H1 (cell line): ENCODE results near the gene ZRANB3. TPM values are rescaled to one million over a fixed set of nuclear protein-coding genes. Genes with fewer than 3 reads are reported as not detected.

ENCODE experiments used
- CTCF ChIA-PET: fragments of 300-600 bp; sonication (Branson Sonifier 250); formaldehyde crosslinking; loops from one replicate; lab custom pipeline; 2021; ENCODE audit not compliant: partially characterized antibody; lab: Charles Lee
- POLR2A ChIA-PET: fragments of 300-600 bp; sonication (Branson Sonifier 250); formaldehyde crosslinking; loops from one replicate; lab custom pipeline; 2021; ENCODE audit warnings: inconsistent platforms; ENCODE audit not compliant: partially characterized antibody; lab: Charles Lee
- DNase-seq, 2 experiments: peaks; one replicate each; pipeline versions ENCODE4 v3.0.0 to v3.0.0-alpha.2; 2010 to 2022; ENCODE audit warnings: low spot score in 2 of 2, low read depth in 1 of 2, mixed read lengths in 1 of 2
- FAIRE-seq: peaks from 2 replicates; lab custom pipeline; 2011; peaks lifted over from hg19 to GRCh38; lab: Jason Lieb, UNC
- H2AFZ ChIP-seq: 2 replicates; pipeline ENCODE4 v1.8.1; 2012; ENCODE audit warnings: low read length, inconsistent platforms
- H2AK5ac ChIP-seq: 2 replicates; pipeline ENCODE4 v1.6.1; 2013; ENCODE audit warnings: low read depth, low read length
- H2BK120ac ChIP-seq: replicated peaks from 2 replicates; pipeline ENCODE3; 2013; ENCODE audit warnings: low read depth, low read length, inconsistent platforms
- H2BK12ac ChIP-seq: 2 replicates; pipeline ENCODE4 v1.6.1; 2013; ENCODE audit warnings: low read depth, low read length
- H2BK15ac ChIP-seq: 2 replicates; pipeline ENCODE4 v1.6.1; 2013; ENCODE audit warnings: low read length
- H2BK20ac ChIP-seq: 2 replicates; pipeline ENCODE4 v1.6.1; 2013; ENCODE audit warnings: low read length
- H2BK5ac ChIP-seq: 2 replicates; pipeline ENCODE4 v1.6.1; 2013; ENCODE audit warnings: low read depth, low read length
- H3K14ac ChIP-seq: 2 replicates; pipeline ENCODE4 v1.6.1; 2013; ENCODE audit warnings: inconsistent platforms; ENCODE audit not compliant: insufficient read length
- H3K18ac ChIP-seq: 2 replicates; pipeline ENCODE4 v1.6.1; 2013; ENCODE audit warnings: low read length; ENCODE audit errors: extremely low read depth
- H3K23ac ChIP-seq: 2 replicates; pipeline ENCODE4 v1.6.1; 2013; ENCODE audit warnings: inconsistent platforms; ENCODE audit not compliant: insufficient read length
- H3K23me2 ChIP-seq: 2 replicates; pipeline ENCODE4 v1.6.1; 2013; ENCODE audit warnings: low read depth, low read length
- H3K27ac ChIP-seq: 2 replicates; pipeline ENCODE4 v1.6.1; 2011; ENCODE audit warnings: low read depth, low read length, inconsistent platforms
- H3K27me3 ChIP-seq, 4 experiments: replicated peaks in 1 of 4; 1 replicate in 1 of 4; 2 replicates in 3 of 4; pipeline versions ENCODE4 v1.6.1 to v1.8.1; 2011 to 2013; ENCODE audit warnings: low read length in 3 of 4, mild to moderate bottlenecking in 3 of 4, inconsistent platforms in 2 of 4, mixed read lengths in 2 of 4, moderate library complexity in 1 of 4; ENCODE audit not compliant: control insufficient read depth in 3 of 4, insufficient read depth in 3 of 4; ENCODE audit errors: extremely low read depth in 1 of 4
- H3K36me3 ChIP-seq, 4 experiments: 2 replicates each; pipeline versions ENCODE4 v1.6.1 to v1.8.1; 2011 to 2013; ENCODE audit warnings: mild to moderate bottlenecking in 4 of 4, low read length in 3 of 4, moderate library complexity in 2 of 4, control low read depth in 1 of 4, inconsistent platforms in 1 of 4; ENCODE audit not compliant: insufficient read depth in 4 of 4, control insufficient read depth in 2 of 4
- H3K4ac ChIP-seq: replicated peaks from 2 replicates; pipeline ENCODE3; 2013; ENCODE audit warnings: low read length, low read depth, mixed read lengths, inconsistent platforms; ENCODE audit not compliant: insufficient read length
- H3K4me1 ChIP-seq, 4 experiments: replicated peaks in 1 of 4; 1 replicate in 1 of 4; 2 replicates in 3 of 4; pipeline versions ENCODE4 v1.6.1 to v1.8.1; 2011 to 2013; ENCODE audit warnings: low read length in 3 of 4, inconsistent platforms in 2 of 4, mixed read lengths in 1 of 4; ENCODE audit not compliant: insufficient read depth in 4 of 4, control insufficient read depth in 3 of 4
- H3K4me2 ChIP-seq, 2 experiments: 2 replicates each; pipeline versions ENCODE4 v1.6.1 to v1.8.1; 2011 to 2013; ENCODE audit warnings: low read depth in 2 of 2, low read length in 2 of 2, control low read depth in 1 of 2, inconsistent platforms in 1 of 2, mild to moderate bottlenecking in 1 of 2; ENCODE audit not compliant: insufficient read depth in 1 of 2
- H3K4me3 ChIP-seq, 4 experiments: fragments of 200-600, 300-600 bp in 1 of 4; sonication (generic), shearing (Covaris generic), sonication (Bioruptor Twin) in 1 of 4; 2 replicates each; pipeline versions ENCODE4 v1.5.1 to v1.8.1; 2011 to 2016; ENCODE audit warnings: low read length in 4 of 4, low read depth in 3 of 4, control low read depth in 2 of 4, inconsistent platforms in 2 of 4, mild to moderate bottlenecking in 2 of 4, mixed read lengths in 1 of 4, moderate library complexity in 1 of 4; ENCODE audit not compliant: insufficient read depth in 2 of 4; ENCODE audit errors: extremely low read depth in 1 of 4
- H3K56ac ChIP-seq: replicated peaks from 2 replicates; pipeline ENCODE3; 2013; ENCODE audit warnings: low read depth, mild to moderate bottlenecking, mixed read lengths, low read length, inconsistent platforms; ENCODE audit not compliant: insufficient read length
- H3K79me1 ChIP-seq: 2 replicates; pipeline ENCODE4 v1.6.1; 2013; ENCODE audit warnings: low read depth, low read length, control low read depth
- H3K79me2 ChIP-seq, 2 experiments: 2 replicates each; pipeline versions ENCODE4 v1.6.1 to v1.8.1; 2012 to 2013; ENCODE audit warnings: low read length in 2 of 2, mild to moderate bottlenecking in 2 of 2, inconsistent platforms in 1 of 2; ENCODE audit not compliant: insufficient read depth in 2 of 2, control insufficient read depth in 1 of 2
- H3K9ac ChIP-seq, 4 experiments: replicated peaks in 1 of 4; 1 replicate in 1 of 4; 2 replicates in 3 of 4; pipeline versions ENCODE4 v1.6.1 to v1.8.1; 2011 to 2013; ENCODE audit warnings: low read depth in 3 of 4, low read length in 3 of 4, control low read depth in 2 of 4, mild to moderate bottlenecking in 2 of 4, moderate library complexity in 2 of 4, inconsistent platforms in 1 of 4; ENCODE audit errors: extremely low read depth in 1 of 4
- H3K9me3 ChIP-seq, 2 experiments: 2 replicates each; pipeline versions ENCODE4 v1.6.1 to v1.8.1; 2012 to 2013; ENCODE audit warnings: mild to moderate bottlenecking in 2 of 2, moderate library complexity in 2 of 2, control low read depth in 1 of 2, inconsistent platforms in 1 of 2, low read depth in 1 of 2, low read length in 1 of 2, mixed read lengths in 1 of 2; ENCODE audit not compliant: insufficient read depth in 2 of 2
- H4K20me1 ChIP-seq, 2 experiments: replicated peaks in 1 of 2; 2 replicates each; pipeline versions ENCODE3 to v1.8.1; 2011 to 2013; ENCODE audit warnings: inconsistent platforms in 2 of 2, low read length in 2 of 2, mild to moderate bottlenecking in 1 of 2; ENCODE audit not compliant: insufficient read depth in 2 of 2, control insufficient read depth in 1 of 2
- H4K5ac ChIP-seq: 2 replicates; pipeline ENCODE4 v1.6.1; 2013; ENCODE audit warnings: low read length, low read depth, mixed read lengths, inconsistent platforms; ENCODE audit not compliant: insufficient read length
- H4K8ac ChIP-seq: 2 replicates; pipeline ENCODE4 v1.8.0; 2013; ENCODE audit warnings: mild to moderate bottlenecking, moderate library complexity, low read length, inconsistent platforms; ENCODE audit not compliant: insufficient read depth; ENCODE audit errors: extremely low read depth
- H4K91ac ChIP-seq: replicated peaks from 2 replicates; pipeline ENCODE3; 2013; ENCODE audit warnings: low read length, mixed read lengths, inconsistent platforms; ENCODE audit not compliant: insufficient read length
- ATF2 ChIP-seq: IDR thresholded peaks from 2 replicates; pipeline ENCODE4 v1.6.1; 2012; ENCODE audit warnings: low read length, inconsistent platforms
- BACH1 ChIP-seq: IDR thresholded peaks from 2 replicates; pipeline ENCODE4 v1.6.1; 2012; ENCODE audit warnings: low read length, improper control_type of control experiment
- CBX5 ChIP-seq: fragments of 300-800, 300-1000 bp; sonication (generic); IDR thresholded peaks from 2 replicates; pipeline ENCODE4 v1.7.1; 2016; ENCODE audit warnings: antibody characterized with exemption, low read length, low read depth
- CHD2 ChIP-seq: IDR thresholded peaks from 2 replicates; pipeline ENCODE4 v1.6.1; 2012; ENCODE audit warnings: low read length, improper control_type of control experiment
- CREB1 ChIP-seq: IDR thresholded peaks from 2 replicates; pipeline ENCODE4 v1.6.1; 2012; ENCODE audit warnings: inconsistent platforms
- E2F6 ChIP-seq: IDR thresholded peaks from 2 replicates; pipeline ENCODE4 v1.6.1; 2012; ENCODE audit warnings: inconsistent platforms
- POU5F1 ChIP-seq: IDR thresholded peaks from 2 replicates; pipeline ENCODE4 v1.6.1; 2011; ENCODE audit warnings: low read depth, mild to moderate bottlenecking, low read length, moderate library complexity
- RFX5 ChIP-seq: IDR thresholded peaks from 2 replicates; pipeline ENCODE4 v1.6.1; 2011; ENCODE audit warnings: low read depth, low read length, improper control_type of control experiment, borderline replicate concordance
- RXRA ChIP-seq: IDR thresholded peaks from 2 replicates; pipeline ENCODE4 v1.6.1; 2011; ENCODE audit warnings: low read depth, mild to moderate bottlenecking, low read length, moderate library complexity; ENCODE audit not compliant: insufficient read depth
- SUZ12 ChIP-seq: fragments of 200-600 bp; sonication (generic); IDR thresholded peaks from 2 replicates; pipeline ENCODE4 v1.6.1; 2012; ENCODE audit warnings: mild to moderate bottlenecking, inconsistent platforms, low read length, moderate library complexity, mixed read lengths
- TBP ChIP-seq: IDR thresholded peaks from 2 replicates; pipeline ENCODE4 v1.6.1; 2011; ENCODE audit warnings: low read depth, low read length, improper control_type of control experiment
- YY1 ChIP-seq: IDR thresholded peaks from 2 replicates; pipeline ENCODE4 v1.6.1; 2011; ENCODE audit warnings: low read depth, mild to moderate bottlenecking, low read length
- ZNF274 ChIP-seq: IDR thresholded peaks from 2 replicates; pipeline ENCODE4 v1.7.0; 2012; ENCODE audit warnings: low read length, borderline replicate concordance; ENCODE audit errors: extremely low read depth
- WGBS, 2 experiments: shearing (Covaris generic) in 1 of 2; methylation state at CpG; one replicate each; pipeline versions ENCODE4 v1.1.6 to v1.1.7; 2013 to 2015; ENCODE audit warnings: low lambda C conversion rate in 2 of 2, mixed read lengths in 2 of 2, inconsistent platforms in 1 of 2, low coverage in 1 of 2, missing lambda C conversion rate in 1 of 2; ENCODE audit not compliant: insufficient replicate concordance in 2 of 2, insufficient coverage in 1 of 2, insufficient read length in 1 of 2; ENCODE audit errors: extremely low coverage in 1 of 2, missing lambda C conversion rate in 1 of 2; 5-methylcytosine and 5-hydroxymethylcytosine counted together
- polyA plus RNA-seq, 7 experiments: library from polyadenylated mRNA; depleted of rRNA in 3 of 7; stranded (reverse) in 5 of 7; unstranded in 2 of 7; fragments of >200 nt in 5 of 7; fragments of 200-250 nt in 2 of 7; gene quantifications; 1 replicate in 5 of 7; 2 replicates in 1 of 7; 4 replicates in 1 of 7; pipeline versions ENCODE4 v1.2.1 to v1.2.3, GENCODE V29; 2011 to 2013; ENCODE audit warnings: missing spikeins in 2 of 7, mixed read lengths in 2 of 7
- total RNA-seq: library from RNA; stranded (reverse); fragmentation: NEBNext Ultra II Directional; extraction: Animal tissue kit (Norgen Biotek cat#: 25700); gene quantifications from 2 replicates; pipeline ENCODE4 v1.2.1, GENCODE V29; 2021

ZRANB3 gene
- total and polyA plus RNA-seq, 2 of the 8 experiments (the other 6 are each of a cell fraction or from before 2014, with no cell fraction given): 4.5 to 19.3 TPM

- no peak overlapping the region for H4K5ac ChIP-seq
- no peak overlapping the region for H2BK5ac ChIP-seq
- H3K14ac ChIP-seq: no peak overlapping the region
- H2BK12ac ChIP-seq: no peak overlapping the region
- H2BK15ac ChIP-seq: no peak overlapping the region
- no peaks in the 10 kb centered on the region for H3K27me3 ChIP-seq
- H2AK5ac ChIP-seq: no peak overlapping the region
- peaks cover 3 to 57% (median 15%) of the 10 kb centered on the region in 4 experiments; a peak in 7 of 8 replicates for H3K36me3 ChIP-seq
- no peak overlapping the region for H3K18ac ChIP-seq
- ChIA-PET CTCF (interaction anchor here (1.2 kb wide), 1 partner anchor 86 kb away, joined by 3 read pairs; no protein-coding TSS in a partner anchor), POLR2A (no interaction called here)
- DNase-seq (no peak), FAIRE-seq (no peak)
- H4K91ac ChIP-seq: no peak overlapping the region
- no peak overlapping the region for H3K27ac ChIP-seq
- H3K4me2 ChIP-seq: no peak overlapping the region
- H3K9me3 ChIP-seq: no peaks in the 10 kb centered on the region
- no peak overlapping the region for H3K56ac ChIP-seq
- H3K23me2 ChIP-seq: no peaks in the 10 kb centered on the region
- no peaks in the 10 kb centered on the region for H4K20me1 ChIP-seq
- no peaks in the 10 kb centered on the region for H3K79me2 ChIP-seq
- no peak overlapping the region for H3K9ac ChIP-seq
- H4K8ac ChIP-seq: no peak overlapping the region
- H3K4ac ChIP-seq: no peak overlapping the region
- H2AFZ ChIP-seq: no peak overlapping the region
- H3K4me1 ChIP-seq: no peaks in the 10 kb centered on the region
- H2BK20ac ChIP-seq: no peak overlapping the region
- no peak overlapping the region for H3K4me3 ChIP-seq
- 94% methylated on average over 2 of the region's 2 CpGs; no CpG with 5 or more reads in 1 of the 2 experiments for WGBS, 2 experiments
- H3K23ac ChIP-seq: no peak overlapping the region
- no peaks in the 10 kb centered on the region for H3K79me1 ChIP-seq
- H2BK120ac ChIP-seq: no peak overlapping the region
- TF ChIP-seq YY1 (no peak), CBX5 (no peak), ATF2 (no peak), POU5F1 (no peak), E2F6 (no peak), BACH1 (no peak), TBP (no peak), ZNF274 (no peak), CREB1 (no peak), RFX5 (no peak), SUZ12 (no peak), RXRA (no peak), CHD2 (no peak)
These were observed 400.3 kb downstream of the ZRANB3 start for GRCh38 chr2:135130751-135131150.
